Inflammatory macrophage (primary cell): ENCODE data around the gene NPLOC4.

ENCODE experiments used
- DNase-seq, 2 donors: peaks; one replicate each; pipeline ENCODE4 v3.0.0-alpha.2; 2020 to 2022

Gene NPLOC4

GRCh38 chr17:81564778-81565177 is 72.1 kb downstream of the NPLOC4 start:
- no peak for DNase-seq

- peak; percentile 60 to 67 for DNase-seq
Measured at GRCh38 chr17:81563861-81564586, 72.9 kb downstream of the NPLOC4 start.

- DNase-seq, result no peak
Measured at GRCh38 chr17:81561494-81561885, 75.4 kb downstream of the NPLOC4 start.

- DNase-seq, result peak; percentile 17 to 57
Measured at GRCh38 chr17:81558941-81559806, 77.7 kb downstream of the NPLOC4 start.

GRCh38 chr17:81558115-81558468 is 78.8 kb downstream of the NPLOC4 start:
- no peak for DNase-seq

- DNase-seq, result no peak
Measured at GRCh38 chr17:81557276-81558114, 79.4 kb downstream of the NPLOC4 start.

- no peak for DNase-seq
Measured at GRCh38 chr17:81556863-81557262, 80.0 kb downstream of the NPLOC4 start.

GRCh38 chr17:81556175-81556691 is 80.7 kb downstream of the NPLOC4 start:
- peak; percentile 22 to 67 for DNase-seq

- peak; percentile 83 to 89 for DNase-seq
Measured at GRCh38 chr17:81553616-81554181, 83.2 kb downstream of the NPLOC4 start.

GRCh38 chr17:81553018-81553615 is 83.8 kb downstream of the NPLOC4 start:
- peak; percentile 75 to 85 for DNase-seq

- peak; percentile 75 to 89 for DNase-seq
Measured at GRCh38 chr17:81552244-81553017, 84.5 kb downstream of the NPLOC4 start, which contains the start of gene FAAP100. Gene FAAP100 (minus strand): TSS chr17:81552353. CDS start chr17:81552330, 23 bp downstream.

GRCh38 chr17:81551458-81552243 is 85.3 kb downstream of the NPLOC4 start:
- DNase-seq, result peak; percentile 28 to 37

GRCh38 chr17:81550830-81551457 is 86.0 kb downstream of the NPLOC4 start:
- DNase-seq, result no peak

- DNase-seq, result no peak
Measured at GRCh38 chr17:81550285-81550684, 86.6 kb downstream of the NPLOC4 start.

- DNase-seq, result no peak
Measured at GRCh38 chr17:81549826-81550225, 87.1 kb downstream of the NPLOC4 start.

- DNase-seq, result no peak
Measured at GRCh38 chr17:81549031-81549557, 87.8 kb downstream of the NPLOC4 start.

- no peak for DNase-seq
Measured at GRCh38 chr17:81547614-81547982, 89.3 kb downstream of the NPLOC4 start.

- DNase-seq, result no peak
Measured at GRCh38 chr17:81546906-81547613, 89.9 kb downstream of the NPLOC4 start.
